HG02840 (cell line): ENCODE measurements around the gene MIP.
"Not testable (repeated sequence)": the region's sequence is repeated elsewhere in the genome, so short reads cannot be mapped to it uniquely, and the experiment has no call there.

Experiments
- ATAC-seq: cut with Tn5 transposase; IDR thresholded peaks from one replicate; pipeline ENCODE4 v1.9.1; 2021; ENCODE audit warnings: mild to moderate bottlenecking, moderate library complexity, moderate number of reproducible peaks; ENCODE audit not compliant: unreplicated experiment, low FRiP score

Gene MIP

DNA sequence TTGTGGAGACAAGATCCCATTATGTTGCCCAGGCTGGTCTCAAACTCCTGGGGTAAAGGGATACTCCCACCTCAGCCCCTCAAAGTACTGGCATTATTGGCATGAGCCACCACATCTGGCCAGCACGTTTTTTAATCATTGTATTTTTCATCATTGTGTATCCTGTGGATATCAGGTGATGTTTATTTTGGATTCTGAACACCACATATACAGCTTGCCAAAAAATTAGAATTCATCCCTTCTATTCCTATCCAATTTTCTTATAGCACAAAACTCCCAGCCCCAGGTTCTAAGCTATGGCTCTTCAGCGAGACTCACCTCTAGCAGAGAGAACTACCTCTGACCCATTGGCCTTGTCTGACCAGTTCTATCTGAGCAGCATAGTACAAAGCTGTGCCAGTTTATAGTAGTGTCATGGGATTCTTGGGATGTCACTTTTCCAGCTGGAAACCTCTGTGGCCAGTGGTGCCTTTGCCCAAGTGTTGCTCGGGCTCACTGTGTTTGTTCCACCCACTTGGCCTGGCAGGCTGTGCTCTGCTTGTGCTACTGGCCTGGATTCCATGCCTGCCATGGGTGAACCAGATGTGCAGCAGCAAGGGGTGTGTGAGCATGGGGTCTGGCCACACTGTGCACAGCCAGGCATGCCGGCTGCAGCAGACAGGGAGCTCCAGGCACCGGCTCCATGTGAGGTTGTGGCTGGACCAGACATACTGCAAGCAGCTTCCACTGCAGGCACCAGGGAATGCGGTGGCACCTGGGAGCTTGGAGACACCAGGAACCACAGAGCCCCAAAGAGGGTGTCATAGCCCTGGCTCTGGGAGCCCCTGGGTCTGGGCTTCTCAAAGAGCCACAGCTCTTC is 42.4 kb downstream of the MIP start:
- no peak for ATAC-seq

DNA sequence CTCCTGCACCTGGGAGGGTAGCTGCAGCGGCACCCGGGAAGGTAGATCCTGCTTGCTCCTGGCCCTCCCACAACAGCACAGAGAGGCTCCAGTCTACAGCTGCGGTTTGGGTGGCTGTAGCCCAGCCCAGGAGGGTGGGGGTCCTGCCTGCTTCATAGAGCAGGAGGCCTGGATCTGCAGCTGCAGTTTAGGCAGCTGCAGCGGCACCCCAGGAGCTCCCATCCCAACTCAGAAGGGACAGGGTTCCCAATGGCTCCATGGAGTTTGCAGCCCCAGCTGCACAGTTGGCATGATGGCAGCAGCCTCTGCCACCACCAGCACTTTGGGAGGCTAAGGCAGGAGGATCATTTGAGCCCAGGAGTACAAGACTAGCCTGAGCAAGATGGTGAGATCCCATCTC is 43.7 kb downstream of the MIP start:
- ATAC-seq, result no peak

DNA sequence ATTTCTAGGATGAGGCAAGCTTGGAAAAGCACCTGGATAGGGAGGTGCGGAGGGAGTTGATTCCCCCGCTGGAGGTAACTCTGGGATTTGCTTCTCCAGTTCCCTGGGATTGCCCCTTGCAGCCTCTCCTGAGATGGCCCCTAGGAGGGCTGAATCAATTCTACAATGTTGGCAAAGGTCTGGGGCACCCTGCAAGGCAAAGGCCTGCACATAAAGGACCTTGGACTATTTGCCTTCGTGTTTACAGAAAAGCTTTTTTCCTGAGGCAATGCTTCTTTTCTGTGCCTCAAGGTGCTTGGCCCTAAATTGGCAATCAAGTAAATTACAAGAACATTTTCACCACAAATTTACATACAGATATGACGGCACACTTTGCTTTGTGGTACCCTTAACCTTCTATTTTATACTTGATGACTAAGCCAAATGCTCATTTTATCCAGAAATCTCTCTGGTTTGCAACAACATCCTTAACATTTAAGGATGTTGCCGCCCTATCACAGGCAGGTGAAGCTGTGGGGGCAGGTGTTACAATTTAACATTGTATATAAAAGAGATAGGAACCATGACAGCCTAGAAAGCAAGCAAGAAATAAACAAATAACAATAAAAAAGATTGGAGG is 45.5 kb downstream of the MIP start:
- no peak for ATAC-seq

DNA sequence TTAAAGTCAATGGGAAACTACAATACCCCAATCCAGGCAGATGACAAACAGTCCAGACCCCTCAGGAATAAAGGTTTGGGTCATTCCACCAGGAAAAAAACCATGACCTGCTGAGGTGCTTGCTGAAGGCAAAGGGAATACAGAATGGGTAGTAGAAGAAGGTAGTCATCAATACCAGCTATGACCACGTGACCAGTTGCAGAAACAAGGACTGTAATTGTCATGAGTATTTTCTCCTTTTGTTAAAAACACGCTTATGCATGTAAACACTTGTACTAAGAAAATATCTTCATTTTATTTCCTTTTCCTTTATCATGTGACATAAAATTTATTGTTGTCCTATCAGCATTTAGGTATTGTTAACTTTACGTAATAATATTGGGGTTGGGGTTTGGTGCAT is 50.2 kb downstream of the MIP start:
- ATAC-seq, result not testable (repeated sequence)

DNA sequence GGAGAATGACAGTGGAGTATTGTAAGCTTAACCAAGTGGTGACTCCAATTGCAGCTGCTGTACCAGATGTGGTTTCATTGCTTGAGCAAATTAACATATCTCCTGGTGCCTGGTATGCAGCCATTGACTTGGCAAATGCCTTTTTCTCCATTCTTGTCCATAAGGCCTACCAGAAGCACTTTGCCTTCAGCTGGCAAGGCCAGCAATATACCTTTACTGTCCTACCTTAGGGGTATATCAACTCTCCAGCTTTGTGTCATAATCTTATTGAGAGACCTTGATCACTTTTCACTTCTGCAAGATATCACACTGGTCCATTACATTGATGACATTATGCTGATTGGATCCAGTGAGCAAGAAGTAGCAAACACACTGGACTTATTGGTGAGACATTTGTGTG is 52.8 kb downstream of the MIP start:
- not testable (repeated sequence) for ATAC-seq

DNA sequence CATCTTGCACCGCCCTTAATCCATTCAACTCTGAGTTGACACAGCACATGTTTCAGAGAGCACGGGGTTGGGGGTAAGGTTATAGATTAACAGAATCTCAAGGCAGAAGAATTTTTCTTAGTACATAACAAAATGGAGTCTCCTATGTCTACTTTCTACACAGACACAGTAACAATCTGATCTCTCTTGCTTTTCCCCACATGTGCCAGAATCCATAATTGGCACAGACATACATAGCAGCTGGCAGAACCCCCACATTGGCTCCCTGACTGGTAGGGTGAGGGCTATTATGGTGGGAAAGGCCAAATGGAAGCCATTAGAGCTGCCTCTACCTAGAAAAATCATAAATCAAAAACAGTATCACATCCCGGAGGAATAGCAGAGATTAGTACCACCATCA is 53.3 kb downstream of the MIP start:
- not testable (repeated sequence) for ATAC-seq
